Omental fat pad (tissue), 4 donors: ENCODE data around the gene C2orf49. TPM values are rescaled to one million over a fixed set of nuclear protein-coding genes. Genes with fewer than 3 reads are reported as not detected.

Experiments used
- ATAC-seq: fragments of 150-250 bp; one replicate; pipeline ENCODE4 v1.9.1; 2016; ENCODE audit warnings: mild to moderate bottlenecking, moderate library complexity; ENCODE audit not compliant: low FRiP score
- DNase-seq: peaks from one replicate; pipeline ENCODE4 v3.0.0-alpha.2; 2019; ENCODE audit warnings: low spot score
- CTCF ChIP-seq, 3 donors: fragments of 450-650 bp; IDR thresholded peaks; one replicate each; pipeline ENCODE4 v1.5.1; 2016 to 2017; ENCODE audit warnings: antibody characterized with exemption in 3 of 3, mild to moderate bottlenecking in 3 of 3, moderate library complexity in 2 of 3
- total RNA-seq, 4 donors: library from RNA; depleted of rRNA; stranded (reverse); fragments of >200 nt; gene quantifications; one replicate each; pipeline ENCODE4 v1.1.0, GENCODE V29; 2016

Gene C2orf49
- total RNA-seq, 4 donors from 2014 or later = 14.3 to 18.3 (median 15.9) TPM

GRCh38 chr2:105361102-105361889 is 24.0 kb downstream of the C2orf49 start:
- DNase-seq = no peak
- no peak for TF ChIP-seq CTCF (IDR thresholded peaks at IDR 0.05)
- no peak for ATAC-seq

GRCh38 chr2:105362862-105363591 is 25.7 kb downstream of the C2orf49 start:
- ATAC-seq = no peak
- TF ChIP-seq CTCF (IDR thresholded peaks at IDR 0.05) = no peak
- no peak for DNase-seq

GRCh38 chr2:105364436-105365139 is 27.2 kb downstream of the C2orf49 start:
- ATAC-seq = no peak
- no peak for DNase-seq
- no peak for TF ChIP-seq CTCF (IDR thresholded peaks at IDR 0.05)

- no peak for TF ChIP-seq CTCF (IDR thresholded peaks at IDR 0.05)
- ATAC-seq (no peak), DNase-seq (no peak)
Measured at GRCh38 chr2:105365206-105365605, 27.9 kb downstream of the C2orf49 start.

DNA sequence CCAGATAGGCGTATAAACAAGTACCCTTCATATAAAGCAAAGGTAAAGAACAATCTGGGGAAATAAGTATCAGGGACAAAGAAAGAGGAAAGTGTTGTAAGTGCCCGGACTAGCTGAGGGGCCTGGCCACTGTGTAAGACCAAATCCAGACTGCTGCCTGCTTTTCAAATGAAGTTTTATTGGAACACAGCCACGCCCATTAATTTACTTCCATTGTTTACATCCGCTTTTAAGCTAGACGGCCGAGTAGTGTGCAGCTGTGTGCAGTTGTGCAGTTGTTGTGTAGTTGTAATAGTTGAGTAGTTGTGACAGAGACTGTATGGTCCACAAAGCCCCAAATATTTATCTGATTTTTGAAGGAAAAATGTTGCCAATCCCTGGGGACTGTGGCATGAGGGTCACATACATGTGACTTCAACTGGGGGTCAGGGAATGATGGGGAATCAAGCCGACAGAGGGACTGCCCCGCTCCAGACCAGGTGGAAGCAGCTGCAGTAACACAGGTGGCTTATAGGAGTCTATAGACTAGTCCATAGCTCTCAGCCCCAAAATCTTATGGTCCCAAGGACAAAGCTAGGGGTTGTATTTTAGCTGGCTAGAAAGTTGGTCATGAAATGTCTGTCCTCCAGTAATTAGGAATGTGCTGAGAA is 31.5 kb downstream of the C2orf49 start:
- TF ChIP-seq CTCF (IDR thresholded peaks at IDR 0.05) = no peak

DNA sequence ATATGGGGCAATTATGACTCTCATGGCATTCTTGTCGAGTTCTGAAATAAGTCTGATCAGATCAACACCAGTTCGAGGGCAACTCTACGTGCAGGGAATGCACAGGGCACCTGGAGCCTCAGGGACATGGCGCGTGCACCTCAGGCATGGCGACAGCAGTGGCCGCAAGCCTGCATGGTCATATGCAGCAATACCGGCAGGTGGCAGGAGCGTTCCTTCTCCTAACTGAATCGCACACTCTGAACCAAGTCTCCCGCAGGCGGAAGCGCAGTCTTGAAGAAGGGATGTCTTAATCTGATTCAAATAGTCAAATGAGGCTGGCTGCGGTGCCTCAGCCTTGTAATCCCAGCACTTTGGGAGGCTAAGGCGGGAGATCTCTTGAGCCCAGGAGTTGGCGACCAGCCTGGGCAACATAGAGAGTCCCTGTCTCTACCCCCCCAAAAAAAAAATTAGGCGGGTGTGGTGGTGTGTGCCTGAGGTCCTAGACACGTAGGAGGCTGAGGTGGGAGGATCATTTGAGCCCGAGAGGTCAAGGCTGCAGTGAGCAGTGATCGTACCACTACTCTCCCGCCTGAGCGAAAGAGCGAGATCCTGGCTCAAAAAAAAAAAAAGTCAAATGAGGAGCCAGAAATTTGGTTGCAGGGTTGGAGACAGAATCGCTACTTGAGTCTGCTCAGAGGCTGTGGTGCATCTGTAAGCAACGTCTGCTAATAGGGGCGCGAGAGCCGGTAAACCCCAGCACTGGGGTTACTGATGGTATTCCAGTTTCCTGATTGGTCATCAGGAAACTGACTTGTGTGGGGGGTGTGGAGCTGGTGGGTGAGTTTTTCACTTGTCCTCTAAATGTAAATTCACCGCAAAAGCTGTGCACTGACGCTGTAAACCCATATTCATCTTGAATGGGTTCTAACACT is 32.7 kb downstream of the C2orf49 start:
- peak; percentile 87 for DNase-seq

More for the DNA sequence above, 31.5 kb downstream of the C2orf49 start:
- no peak for DNase-seq
- ATAC-seq = no peak

More for the DNA sequence above, 32.7 kb downstream of the C2orf49 start:
- peak in 1 of 3 donors; percentile 89 for TF ChIP-seq CTCF (IDR thresholded peaks at IDR 0.05)
- ATAC-seq = peak; percentile 78
